ENCODE results near the gene RBBP8NL. TPM values are rescaled to one million over a fixed set of nuclear protein-coding genes. Genes with fewer than 3 reads are reported as not detected.

The RBBP8NL gene
- total and polyA plus RNA-seq, 9 of the 15 experiments (the other 6 are each of a cell fraction or from before 2014, with no cell fraction given): not detected

GRCh38 chr20:62382306-62383198 lies 44.8 kb downstream of the RBBP8NL start (continued):
- no peak for TF ChIP-seq THRB (CRISPR knock-in tag; conservative IDR thresholded peaks at IDR 0.05)
- no peak for TF ChIP-seq COPS2 (conservative IDR thresholded peaks at IDR 0.05)
- 0 out of 4 replicates have a peak, but pooled peaks of 1 of the 2 experiments have one; percentile 62 for TF ChIP-seq SIN3A (IDR thresholded peaks at IDR 0.05; ENCODE audit: borderline replicate concordance in 2 of 2, control insufficient read depth in 1 of 2, low read depth in 2 of 2, low read length in 2 of 2)
- TF ChIP-seq GTF2F1 (IDR thresholded peaks at IDR 0.05; ENCODE audit: low read depth, low read length): no peak
- no peak for TF ChIP-seq MCM3 (IDR thresholded peaks at IDR 0.05)
- no peak for TF ChIP-seq HLTF (IDR thresholded peaks at IDR 0.05)
- TF ChIP-seq NR1H2 (CRISPR knock-in tag; IDR thresholded peaks at IDR 0.05): no peak
- peak; percentile 48 for TF ChIP-seq PRDM10 (IDR thresholded peaks at IDR 0.05; ENCODE audit: partially characterized antibody)
- no peak for TF ChIP-seq CXXC5 (CRISPR knock-in tag; IDR thresholded peaks at IDR 0.05)

Measured in K562 (cell line).